ENCODE data around the gene MTNR1A.

GRCh38 chr4:186514271-186514950 lies 41.0 kb downstream of the MTNR1A start:
- no peak for TF ChIP-seq POLR2AphosphoS5 (IDR thresholded peaks at IDR 0.05; ENCODE audit: insufficient read depth, low read depth, low read length)
- no peak for TF ChIP-seq CTCF (IDR thresholded peaks at IDR 0.05; ENCODE audit: extremely low read depth in 1 of 2, insufficient read depth in 1 of 2, low read depth in 1 of 2, low read length in 2 of 2)

Measured in endothelial cell of umbilical vein (primary cell).